ENCODE measurements around the gene RUNX2. TPM values are rescaled to one million over a fixed set of nuclear protein-coding genes. Genes with fewer than 3 reads are reported as not detected.

RUNX2 gene
- total and polyA plus RNA-seq, 9 of the 15 experiments (the other 6 are each of a cell fraction or from before 2014, with no cell fraction given): 0.29 to 1.00 (median 0.43) TPM

DNA sequence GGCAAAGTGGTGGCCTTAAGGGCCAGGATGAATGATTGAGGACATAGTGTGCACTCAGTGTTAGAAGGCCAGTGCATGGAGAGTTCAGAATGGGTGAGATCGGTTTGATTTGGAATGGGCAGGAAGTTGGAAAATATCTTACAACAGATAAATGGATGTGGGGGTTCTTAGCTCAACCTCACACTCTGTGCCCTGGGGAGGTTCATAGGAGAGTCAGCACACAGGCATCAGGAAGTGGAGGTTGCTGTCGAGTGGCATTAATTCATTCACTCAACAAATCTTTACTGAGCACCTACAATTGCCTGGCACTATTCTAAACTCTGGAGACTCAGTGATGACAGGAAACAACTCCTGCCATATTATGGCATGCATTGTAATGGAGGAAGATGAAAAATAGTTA is 363.3 kb downstream of the RUNX2 start:
- POLR2A ChIA-PET: interaction anchor here (0.6 kb wide), 1 partner anchor 45 kb away, joined by 3 read pairs; no protein-coding TSS in a partner anchor
- CTCF ChIA-PET (ENCODE audit: low intra/inter-chr PET ratio): no interaction called here

More for the DNA sequence above, 363.3 kb downstream of the RUNX2 start:
- Histone ChIP-seq H3K9me1 (ENCODE audit: control insufficient read depth, insufficient read depth, low read length) (no peaks in the 10 kb centered on the region), H4K20me1 (replicated peaks; ENCODE audit: control insufficient read depth, insufficient read depth, low read length) (no peaks in the 10 kb centered on the region; the same call in 1 of the 2 replicates), H3K9me3 (replicated peaks; ENCODE audit: control insufficient read depth, insufficient read depth, low read depth, low read length) (no peaks in the 10 kb centered on the region), H3K27me3 (ENCODE audit: control insufficient read depth in 2 of 2, insufficient read depth in 2 of 2, low read length in 2 of 2) (peaks cover 0 to 17% of the 10 kb centered on the region in 2 experiments; a peak in 2 of 5 replicates), H3K4me2 (ENCODE audit: insufficient read depth, low read length) (no peak overlapping the region), H3K4me1 (replicated peaks in 1 of 2; ENCODE audit: control insufficient read depth in 2 of 2, insufficient read depth in 2 of 2, low read length in 2 of 2) (no peaks in the 10 kb centered on the region), H3K27ac (ENCODE audit: extremely low read depth, low read depth, low read length) (no peak overlapping the region), H3K9ac (ENCODE audit: insufficient read depth in 1 of 2, low read depth in 2 of 2, low read length in 2 of 2) (no peak overlapping the region), H3K79me2 (ENCODE audit: control insufficient read depth, insufficient read depth, low read length) (no peaks in the 10 kb centered on the region), H3K36me3 (ENCODE audit: control insufficient read depth, insufficient read depth, low read length) (no peaks in the 10 kb centered on the region), H2AFZ (ENCODE audit: low read depth, low read length) (no peak overlapping the region), H3K4me3 (no peak overlapping the region)
- no peak for FAIRE-seq
- no peak for TF ChIP-seq MEF2A (IDR thresholded peaks at IDR 0.05; ENCODE audit: control insufficient read depth, low read depth, low read length)
- TF ChIP-seq, protein P1, sequence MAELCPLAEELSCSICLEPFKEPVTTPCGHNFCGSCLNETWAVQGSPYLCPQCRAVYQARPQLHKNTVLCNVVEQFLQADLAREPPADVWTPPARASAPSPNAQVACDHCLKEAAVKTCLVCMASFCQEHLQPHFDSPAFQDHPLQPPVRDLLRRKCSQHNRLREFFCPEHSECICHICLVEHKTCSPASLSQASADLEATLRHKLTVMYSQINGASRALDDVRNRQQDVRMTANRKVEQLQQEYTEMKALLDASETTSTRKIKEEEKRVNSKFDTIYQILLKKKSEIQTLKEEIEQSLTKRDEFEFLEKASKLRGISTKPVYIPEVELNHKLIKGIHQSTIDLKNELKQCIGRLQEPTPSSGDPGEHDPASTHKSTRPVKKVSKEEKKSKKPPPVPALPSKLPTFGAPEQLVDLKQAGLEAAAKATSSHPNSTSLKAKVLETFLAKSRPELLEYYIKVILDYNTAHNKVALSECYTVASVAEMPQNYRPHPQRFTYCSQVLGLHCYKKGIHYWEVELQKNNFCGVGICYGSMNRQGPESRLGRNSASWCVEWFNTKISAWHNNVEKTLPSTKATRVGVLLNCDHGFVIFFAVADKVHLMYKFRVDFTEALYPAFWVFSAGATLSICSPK (IDR thresholded peaks at IDR 0.05; ENCODE audit: borderline replicate concordance): no peak
- TF ChIP-seq SNRNP70 (optimal IDR thresholded peaks at IDR 0.05; ENCODE audit: low read depth, low read length): no peak
- no peak for TF ChIP-seq NONO (IDR thresholded peaks at IDR 0.05; ENCODE audit: low read depth in 2 of 2, low read length in 1 of 2)
- TF ChIP-seq C11orf30 (IDR thresholded peaks at IDR 0.05; ENCODE audit: low read depth): no peak
- TF ChIP-seq, protein P2, sequence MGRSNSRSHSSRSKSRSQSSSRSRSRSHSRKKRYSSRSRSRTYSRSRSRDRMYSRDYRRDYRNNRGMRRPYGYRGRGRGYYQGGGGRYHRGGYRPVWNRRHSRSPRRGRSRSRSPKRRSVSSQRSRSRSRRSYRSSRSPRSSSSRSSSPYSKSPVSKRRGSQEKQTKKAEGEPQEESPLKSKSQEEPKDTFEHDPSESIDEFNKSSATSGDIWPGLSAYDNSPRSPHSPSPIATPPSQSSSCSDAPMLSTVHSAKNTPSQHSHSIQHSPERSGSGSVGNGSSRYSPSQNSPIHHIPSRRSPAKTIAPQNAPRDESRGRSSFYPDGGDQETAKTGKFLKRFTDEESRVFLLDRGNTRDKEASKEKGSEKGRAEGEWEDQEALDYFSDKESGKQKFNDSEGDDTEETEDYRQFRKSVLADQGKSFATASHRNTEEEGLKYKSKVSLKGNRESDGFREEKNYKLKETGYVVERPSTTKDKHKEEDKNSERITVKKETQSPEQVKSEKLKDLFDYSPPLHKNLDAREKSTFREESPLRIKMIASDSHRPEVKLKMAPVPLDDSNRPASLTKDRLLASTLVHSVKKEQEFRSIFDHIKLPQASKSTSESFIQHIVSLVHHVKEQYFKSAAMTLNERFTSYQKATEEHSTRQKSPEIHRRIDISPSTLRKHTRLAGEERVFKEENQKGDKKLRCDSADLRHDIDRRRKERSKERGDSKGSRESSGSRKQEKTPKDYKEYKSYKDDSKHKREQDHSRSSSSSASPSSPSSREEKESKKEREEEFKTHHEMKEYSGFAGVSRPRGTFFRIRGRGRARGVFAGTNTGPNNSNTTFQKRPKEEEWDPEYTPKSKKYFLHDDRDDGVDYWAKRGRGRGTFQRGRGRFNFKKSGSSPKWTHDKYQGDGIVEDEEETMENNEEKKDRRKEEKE (IDR thresholded peaks at IDR 0.05; ENCODE audit: borderline replicate concordance in 1 of 2, control insufficient read depth in 1 of 2, low read depth in 2 of 2, low read length in 1 of 2): no peak
- no peak for TF ChIP-seq ZNF140 (CRISPR knock-in tag; IDR thresholded peaks at IDR 0.05)
- TF ChIP-seq ZKSCAN8 (CRISPR knock-in tag; IDR thresholded peaks at IDR 0.05): no peak
- intact Hi-C loops (cut with micrococcal nuclease) (no loop called here), in situ Hi-C loops (cut with MboI) (no loop called here)
- DNase-seq (ENCODE audit: extremely low read depth in 1 of 4, low spot score in 3 of 4): no peak
- WGBS (ENCODE audit: insufficient coverage, low coverage, missing lambda C conversion rate): 0% methylated on average over 2 of the region's 2 CpGs
- ATAC-seq: no peak
- BruUV-seq (replicated peaks): no TSS peak

Data from K562 (cell line).